ENCODE measurements around the gene PDCD4. TPM values are rescaled to one million over a fixed set of nuclear protein-coding genes. Genes with fewer than 3 reads are reported as not detected.

The PDCD4 gene
- total RNA-seq, 1 experiment from 2014 or later = 40.0 TPM

DNA sequence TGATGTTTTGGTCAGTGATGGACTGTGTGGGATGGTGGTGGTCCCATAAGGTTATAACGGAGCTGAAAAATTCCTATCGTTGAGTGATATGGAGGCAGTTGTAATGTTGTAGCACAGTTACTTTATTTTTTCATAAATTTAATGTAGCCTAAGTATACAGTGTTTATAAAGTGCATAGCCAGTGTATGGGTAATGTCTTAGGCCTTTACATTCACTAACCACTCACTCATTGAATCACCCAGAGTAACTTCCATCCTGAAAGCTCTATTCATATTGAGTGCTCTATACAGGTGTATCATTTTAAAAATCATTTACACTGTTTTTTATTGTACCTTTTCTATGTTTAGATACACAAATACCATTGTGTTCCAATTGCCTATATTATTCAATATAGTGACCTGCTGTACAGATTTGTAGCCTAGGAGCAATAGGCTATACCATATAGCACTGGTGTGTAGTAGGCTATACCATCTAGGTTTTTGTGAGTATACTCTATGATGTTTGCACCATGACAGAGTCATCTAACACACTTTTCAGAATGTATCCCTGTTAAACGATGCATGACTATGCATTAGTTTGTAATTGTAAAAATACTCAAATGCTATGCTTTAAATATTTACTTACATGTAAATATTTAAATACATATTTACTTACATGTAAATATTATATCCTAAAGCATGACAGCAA lies 21.0 kb downstream of the PDCD4 start:
- Histone ChIP-seq H3K4me1 (ENCODE audit: low read length) (peaks cover 10% of the 10 kb centered on the region), H4K20me1 (ENCODE audit: insufficient read depth, low read depth, low read length) (no peaks in the 10 kb centered on the region), H3K4me2 (ENCODE audit: low read depth, low read length, poor library complexity, severe bottlenecking) (no peak overlapping the region), H3K27ac (ENCODE audit: low read length) (no peak overlapping the region), H3K36me3 (ENCODE audit: insufficient read depth, low read length) (peaks cover 44% of the 10 kb centered on the region), H2AFZ (ENCODE audit: low read length) (no peak overlapping the region), H3K4me3 (ENCODE audit: low read length) (no peak overlapping the region), H3K27me3 (ENCODE audit: low read length) (no peaks in the 10 kb centered on the region), H3K9me2 (replicated peaks; ENCODE audit: insufficient read depth, low read length) (no peaks in the 10 kb centered on the region), H3K9me3 (ENCODE audit: low read length) (no peaks in the 10 kb centered on the region), H3K79me2 (ENCODE audit: low read length) (peaks cover 3% of the 10 kb centered on the region; the same call in 1 of the 2 replicates), H3K9ac (ENCODE audit: low read length) (no peak overlapping the region)
- no peak for DNase-seq

DNA sequence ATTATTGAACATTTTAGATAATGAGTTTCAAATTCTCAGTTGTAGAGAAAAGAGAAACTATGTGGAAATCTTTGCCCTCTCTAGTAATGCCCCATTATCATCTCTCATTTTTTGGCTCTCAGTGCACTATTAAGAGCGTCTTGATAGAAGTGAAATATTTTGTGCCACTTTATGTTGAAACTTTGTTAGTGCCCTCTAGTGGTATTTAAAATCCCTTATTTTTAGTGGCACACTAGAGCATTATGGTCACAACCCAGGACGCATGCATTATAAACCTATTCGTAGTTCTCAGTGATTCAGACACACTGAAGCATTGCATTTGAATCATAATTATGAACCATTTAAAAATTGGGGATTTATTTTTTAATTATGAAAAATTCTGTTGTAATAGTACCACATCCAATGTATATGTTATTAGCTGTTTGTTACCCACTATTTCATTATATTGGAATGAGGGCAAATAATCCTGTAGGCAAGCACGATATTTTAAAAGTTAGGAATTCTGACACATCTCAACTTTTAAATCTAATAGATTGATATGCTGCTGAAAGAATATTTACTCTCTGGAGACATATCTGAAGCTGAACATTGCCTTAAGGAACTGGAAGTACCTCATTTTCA lies 21.9 kb downstream of the PDCD4 start:
- peaks cover 10% of the 10 kb centered on the region for H3K4me1 ChIP-seq (ENCODE audit: low read length)
- no peak overlapping the region for H3K4me3 ChIP-seq (ENCODE audit: low read length)
- no peaks in the 10 kb centered on the region for H3K9me3 ChIP-seq (ENCODE audit: low read length)
- peaks cover 39% of the 10 kb centered on the region for H3K36me3 ChIP-seq (ENCODE audit: insufficient read depth, low read length)
- H4K20me1 ChIP-seq (ENCODE audit: insufficient read depth, low read depth, low read length) = no peaks in the 10 kb centered on the region
- no peak overlapping the region for H3K27ac ChIP-seq (ENCODE audit: low read length)
- H3K9ac ChIP-seq (ENCODE audit: low read length) = no peak overlapping the region
- no peak overlapping the region for H3K4me2 ChIP-seq (ENCODE audit: low read depth, low read length, poor library complexity, severe bottlenecking)
- H3K79me2 ChIP-seq (ENCODE audit: low read length) = peaks cover 3% of the 10 kb centered on the region; the same call in 1 of the 2 replicates
- H2AFZ ChIP-seq (ENCODE audit: low read length) = no peak overlapping the region
- no peaks in the 10 kb centered on the region for H3K27me3 ChIP-seq (ENCODE audit: low read length)
- H3K9me2 ChIP-seq (replicated peaks; ENCODE audit: insufficient read depth, low read length) = no peaks in the 10 kb centered on the region
- peak; percentile 90 for DNase-seq

DNA sequence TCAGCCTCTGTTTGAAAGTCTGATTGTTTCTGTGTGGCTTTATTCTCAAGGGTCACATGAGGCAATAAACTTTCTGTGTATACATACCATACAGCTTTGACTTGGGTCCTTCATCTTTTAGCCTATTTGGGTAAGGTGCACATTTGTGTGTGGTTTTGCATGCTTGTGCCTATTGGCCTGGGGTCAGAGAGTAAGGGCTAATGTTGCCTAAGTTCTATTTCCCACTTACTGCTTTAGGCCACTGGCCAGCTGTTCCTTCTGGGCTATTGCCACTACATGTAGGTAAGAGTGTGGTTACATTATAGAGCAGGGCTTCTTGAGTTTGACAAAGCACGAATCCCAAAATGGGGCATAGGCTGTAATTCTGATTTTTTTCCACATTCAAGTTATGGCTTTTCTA lies 25.5 kb downstream of the PDCD4 start:
- Histone ChIP-seq H3K27ac (ENCODE audit: low read length) (no peak overlapping the region), H3K4me2 (ENCODE audit: low read depth, low read length, poor library complexity, severe bottlenecking) (no peak overlapping the region), H3K9me3 (ENCODE audit: low read length) (no peaks in the 10 kb centered on the region), H3K4me1 (ENCODE audit: low read length) (peaks cover 10% of the 10 kb centered on the region), H4K20me1 (ENCODE audit: insufficient read depth, low read depth, low read length) (no peaks in the 10 kb centered on the region), H3K9me2 (replicated peaks; ENCODE audit: insufficient read depth, low read length) (no peaks in the 10 kb centered on the region), H3K36me3 (ENCODE audit: insufficient read depth, low read length) (peaks cover 40% of the 10 kb centered on the region), H3K79me2 (ENCODE audit: low read length) (peaks cover 3% of the 10 kb centered on the region; the same call in 1 of the 2 replicates), H3K27me3 (ENCODE audit: low read length) (no peaks in the 10 kb centered on the region), H3K4me3 (ENCODE audit: low read length) (no peak overlapping the region), H3K9ac (ENCODE audit: low read length) (no peak overlapping the region), H2AFZ (ENCODE audit: low read length) (no peak overlapping the region)
- DNase-seq = no peak

DNA sequence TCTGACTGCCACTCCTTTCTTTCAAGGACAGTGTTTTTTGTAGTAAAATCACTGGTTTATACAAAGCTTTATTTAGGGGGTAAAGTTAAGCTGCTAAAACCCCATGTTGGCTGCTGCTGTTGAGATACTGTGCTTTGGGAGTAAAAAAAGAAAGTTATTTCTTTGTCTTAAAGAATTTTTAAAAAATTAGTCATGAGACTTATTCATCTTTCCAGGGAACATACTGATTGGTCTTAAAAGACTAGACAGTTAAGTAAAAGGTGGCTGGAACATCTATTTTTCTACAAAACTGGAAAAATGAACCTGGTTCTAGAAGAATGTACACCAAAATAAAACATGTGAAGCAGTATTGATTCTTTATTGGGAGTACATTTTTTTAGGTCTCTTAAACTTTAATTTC lies 26.7 kb downstream of the PDCD4 start:
- no peak overlapping the region for H3K4me2 ChIP-seq (ENCODE audit: low read depth, low read length, poor library complexity, severe bottlenecking)
- no peaks in the 10 kb centered on the region for H4K20me1 ChIP-seq (ENCODE audit: insufficient read depth, low read depth, low read length)
- H3K4me1 ChIP-seq (ENCODE audit: low read length) = peaks cover 7% of the 10 kb centered on the region
- H2AFZ ChIP-seq (ENCODE audit: low read length) = no peak overlapping the region
- H3K4me3 ChIP-seq (ENCODE audit: low read length) = no peak overlapping the region
- H3K27ac ChIP-seq (ENCODE audit: low read length) = no peak overlapping the region
- H3K36me3 ChIP-seq (ENCODE audit: insufficient read depth, low read length) = peaks cover 35% of the 10 kb centered on the region
- H3K79me2 ChIP-seq (ENCODE audit: low read length) = peaks cover 3% of the 10 kb centered on the region; the same call in 1 of the 2 replicates
- no peak overlapping the region for H3K9ac ChIP-seq (ENCODE audit: low read length)
- H3K9me3 ChIP-seq (ENCODE audit: low read length) = no peaks in the 10 kb centered on the region
- H3K9me2 ChIP-seq (replicated peaks; ENCODE audit: insufficient read depth, low read length) = no peaks in the 10 kb centered on the region
- H3K27me3 ChIP-seq (ENCODE audit: low read length) = no peaks in the 10 kb centered on the region
- DNase-seq = no peak

DNA sequence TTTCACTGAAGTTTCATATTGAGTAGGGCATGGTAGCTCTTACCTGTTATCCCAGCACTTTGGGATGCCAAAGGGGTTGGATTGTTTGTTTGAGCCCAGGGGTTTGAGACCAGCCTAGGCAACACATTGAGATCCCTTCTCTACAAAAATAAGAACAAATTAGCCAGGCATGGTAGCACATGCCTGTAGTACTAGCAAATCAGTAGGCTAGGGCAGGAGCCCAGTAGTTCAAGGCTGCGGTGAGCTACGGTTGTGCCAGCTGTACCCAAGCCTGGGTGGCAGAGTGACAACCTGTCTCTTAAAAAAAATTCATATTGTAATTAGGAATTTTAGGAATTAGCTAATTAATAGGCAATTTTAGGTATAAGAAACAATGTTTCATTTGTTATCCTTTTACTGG lies 29.3 kb downstream of the PDCD4 start:
- Histone ChIP-seq H2AFZ (ENCODE audit: low read length) (no peak overlapping the region), H3K27me3 (ENCODE audit: low read length) (no peaks in the 10 kb centered on the region), H3K79me2 (ENCODE audit: low read length) (peaks cover 3% of the 10 kb centered on the region; the same call in 1 of the 2 replicates), H3K36me3 (ENCODE audit: insufficient read depth, low read length) (peaks cover 18% of the 10 kb centered on the region; the same call in 1 of the 2 replicates), H3K4me1 (ENCODE audit: low read length) (no peaks in the 10 kb centered on the region; the same call in 1 of the 2 replicates), H4K20me1 (ENCODE audit: insufficient read depth, low read depth, low read length) (no peaks in the 10 kb centered on the region), H3K9me2 (replicated peaks; ENCODE audit: insufficient read depth, low read length) (no peaks in the 10 kb centered on the region), H3K9ac (ENCODE audit: low read length) (no peak overlapping the region), H3K27ac (ENCODE audit: low read length) (no peak overlapping the region), H3K4me2 (ENCODE audit: low read depth, low read length, poor library complexity, severe bottlenecking) (no peak overlapping the region), H3K4me3 (ENCODE audit: low read length) (no peak overlapping the region), H3K9me3 (ENCODE audit: low read length) (no peaks in the 10 kb centered on the region)
- no peak for DNase-seq

DNA sequence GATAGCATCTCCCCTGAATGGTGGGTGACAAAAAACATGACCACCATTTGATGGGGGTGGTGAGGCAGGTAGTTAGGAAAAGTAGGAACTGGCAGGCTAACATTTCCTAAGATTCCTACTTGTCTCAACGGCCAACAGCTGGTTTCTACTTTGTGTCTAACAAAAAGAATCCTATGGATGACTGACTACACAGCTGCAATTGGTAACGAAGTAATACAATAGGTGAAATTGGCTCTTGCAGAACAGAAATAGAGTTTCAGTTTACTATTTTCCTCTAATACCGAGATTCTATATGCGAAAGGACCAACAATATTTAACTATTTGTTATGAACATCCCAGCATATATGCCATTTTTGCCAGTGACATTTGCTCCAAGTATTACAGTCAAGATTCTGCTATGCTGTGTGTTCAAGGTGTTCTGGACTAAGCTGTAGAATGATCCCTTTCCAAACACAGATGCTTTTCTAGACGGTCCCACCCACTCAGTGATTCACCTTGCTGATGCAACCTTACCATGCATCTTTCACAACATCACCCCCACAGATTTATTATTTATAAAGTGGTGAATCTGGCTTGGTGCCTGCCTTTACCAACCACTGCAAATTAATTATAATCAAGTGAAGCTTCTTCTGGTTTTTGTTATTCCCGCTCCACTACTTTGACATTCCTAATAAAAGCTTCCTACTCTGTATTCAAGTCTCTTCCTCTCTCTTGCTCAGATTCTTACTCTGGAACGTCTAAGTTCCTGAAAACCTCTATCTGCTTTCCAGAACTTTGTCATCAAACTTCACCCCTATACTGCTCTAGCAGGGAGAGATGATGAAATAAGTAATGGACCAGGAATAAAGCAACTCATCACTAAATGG lies 30.5 kb downstream of the PDCD4 start:
- H3K9me3 ChIP-seq (ENCODE audit: low read length) = no peaks in the 10 kb centered on the region
- H3K27ac ChIP-seq (ENCODE audit: low read length) = no peak overlapping the region
- no peaks in the 10 kb centered on the region; the same call in 1 of the 2 replicates for H3K4me1 ChIP-seq (ENCODE audit: low read length)
- H3K9ac ChIP-seq (ENCODE audit: low read length) = no peak overlapping the region
- DNase-seq = no peak
- H3K4me2 ChIP-seq (ENCODE audit: low read depth, low read length, poor library complexity, severe bottlenecking) = no peak overlapping the region
- no peak overlapping the region for H2AFZ ChIP-seq (ENCODE audit: low read length)
- peaks cover 1% of the 10 kb centered on the region; the same call in 1 of the 2 replicates for H3K79me2 ChIP-seq (ENCODE audit: low read length)
- H3K4me3 ChIP-seq (ENCODE audit: low read length) = no peak overlapping the region
- H3K27me3 ChIP-seq (ENCODE audit: low read length) = no peaks in the 10 kb centered on the region
- peaks cover 13% of the 10 kb centered on the region; the same call in 1 of the 2 replicates for H3K36me3 ChIP-seq (ENCODE audit: insufficient read depth, low read length)
- H3K9me2 ChIP-seq (replicated peaks; ENCODE audit: insufficient read depth, low read length) = no peaks in the 10 kb centered on the region
- no peaks in the 10 kb centered on the region for H4K20me1 ChIP-seq (ENCODE audit: insufficient read depth, low read depth, low read length)

DNA sequence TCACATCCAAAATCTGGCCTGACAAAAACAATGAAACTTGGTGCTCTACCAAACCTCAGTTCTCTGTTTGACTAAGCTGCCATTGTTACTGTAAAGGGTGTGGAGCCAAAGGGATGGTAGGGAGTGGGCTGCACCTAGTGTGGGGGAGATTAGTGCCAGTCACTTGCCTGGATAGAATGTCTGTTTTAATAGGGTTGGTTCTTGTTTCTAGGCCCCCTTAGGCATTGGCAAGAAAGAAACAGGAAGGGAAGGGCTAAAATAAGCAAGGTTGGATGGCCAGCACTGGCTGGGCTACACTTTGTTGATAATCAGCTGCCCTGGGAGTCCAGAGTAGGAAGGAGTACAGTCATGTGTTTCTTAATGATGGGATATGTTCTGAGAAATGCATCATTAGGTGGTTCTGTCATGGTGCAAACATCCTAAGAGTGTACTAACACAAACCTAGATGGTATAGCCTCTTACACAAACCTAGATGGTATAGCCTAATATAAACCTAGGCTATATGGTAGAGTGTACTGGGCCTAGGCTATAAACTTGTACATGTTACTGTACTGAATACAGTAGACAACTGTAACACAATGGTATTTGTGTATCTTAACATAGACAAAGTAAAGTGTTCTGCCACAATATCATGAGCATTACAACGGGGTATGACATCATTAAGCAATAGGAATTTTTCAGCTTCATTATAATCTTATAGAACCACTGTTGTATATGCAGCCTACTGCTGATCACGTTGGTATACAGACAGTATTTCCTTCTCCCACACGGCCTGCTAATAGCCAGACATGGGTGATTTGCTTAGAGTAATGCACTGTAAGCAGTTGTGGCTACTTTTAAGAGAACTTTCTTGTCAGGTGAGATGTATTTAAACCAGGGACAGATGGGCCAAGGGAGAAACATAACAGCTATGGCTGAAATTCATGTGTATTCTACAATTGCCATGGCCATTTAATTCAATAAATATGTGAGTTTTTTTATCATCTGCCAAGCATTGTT lies 31.9 kb downstream of the PDCD4 start:
- H3K4me3 ChIP-seq (ENCODE audit: low read length) = no peak overlapping the region
- H3K9me2 ChIP-seq (replicated peaks; ENCODE audit: insufficient read depth, low read length) = no peaks in the 10 kb centered on the region
- no peaks in the 10 kb centered on the region for H3K27me3 ChIP-seq (ENCODE audit: low read length)
- H3K36me3 ChIP-seq (ENCODE audit: insufficient read depth, low read length) = peaks cover 11% of the 10 kb centered on the region; the same call in 1 of the 2 replicates
- no peak overlapping the region for H3K9ac ChIP-seq (ENCODE audit: low read length)
- H4K20me1 ChIP-seq (ENCODE audit: insufficient read depth, low read depth, low read length) = no peaks in the 10 kb centered on the region
- no peaks in the 10 kb centered on the region for H3K4me1 ChIP-seq (ENCODE audit: low read length)
- no peaks in the 10 kb centered on the region for H3K79me2 ChIP-seq (ENCODE audit: low read length)
- no peak overlapping the region for H2AFZ ChIP-seq (ENCODE audit: low read length)
- DNase-seq = no peak
- no peak overlapping the region for H3K4me2 ChIP-seq (ENCODE audit: low read depth, low read length, poor library complexity, severe bottlenecking)
- H3K9me3 ChIP-seq (ENCODE audit: low read length) = no peaks in the 10 kb centered on the region
- no peak overlapping the region for H3K27ac ChIP-seq (ENCODE audit: low read length)
